ENCODE data around the gene OR2L5. TPM values are rescaled to one million over a fixed set of nuclear protein-coding genes. Genes with fewer than 3 reads are reported as not detected.

Gene OR2L5
- total and polyA plus RNA-seq, 2 of the 13 experiments (the other 11 are each of a cell fraction or from before 2014, with no cell fraction given) = not detected

DNA sequence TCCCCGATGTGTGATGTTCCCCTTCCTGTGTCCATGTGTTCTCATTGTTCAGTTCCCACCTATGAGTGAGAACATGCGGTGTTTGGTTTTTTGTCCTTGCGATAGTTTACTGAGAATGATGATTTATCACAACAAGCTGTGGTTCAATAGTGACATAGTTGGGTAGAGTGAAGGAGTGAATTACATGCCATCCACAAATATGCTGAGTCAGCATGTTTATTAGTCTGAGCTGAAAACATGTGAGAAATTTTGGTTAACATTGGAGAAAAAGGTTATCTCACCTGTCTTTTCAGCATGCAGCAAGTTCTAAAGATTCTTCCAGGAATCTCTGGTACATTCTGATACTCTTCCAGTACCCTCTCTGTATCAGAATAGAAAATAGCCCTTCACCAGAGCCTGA, 52.1 kb downstream of the OR2L5 start:
- H3K27me3 ChIP-seq (ENCODE audit: control insufficient read depth in 1 of 2, insufficient read depth in 2 of 2, low read length in 2 of 2) = no peaks in the 10 kb centered on the region
- no peaks in the 10 kb centered on the region for H3K79me2 ChIP-seq (ENCODE audit: insufficient read depth, low read length)
- peaks cover 56% of the 10 kb centered on the region for H3K9me3 ChIP-seq (ENCODE audit: low read length)
- H3K36me3 ChIP-seq (replicated peaks in 1 of 2; ENCODE audit: control insufficient read depth in 1 of 2, insufficient read depth in 2 of 2, low read length in 2 of 2) = no peaks in the 10 kb centered on the region
- no peaks in the 10 kb centered on the region for H4K20me1 ChIP-seq (ENCODE audit: insufficient read depth, low read length)
- no TSS peak for BruUV-seq (replicated peaks)
- no peak overlapping the region for H2AFZ ChIP-seq (ENCODE audit: low read length)
- H3K4me3 ChIP-seq (replicated peaks in 1 of 3; ENCODE audit: insufficient read depth in 1 of 3, low read depth in 2 of 3, low read length in 3 of 3) = no peak overlapping the region
- no peak overlapping the region for H3K4me2 ChIP-seq (ENCODE audit: low read depth, low read length)
- 70% methylated on average over 3 of the region's 3 CpGs for WGBS (ENCODE audit: low lambda C conversion rate)
- ATAC-seq = no peak
- no peak for DNase-seq (ENCODE audit: low spot score)
- intact Hi-C loops (cut with micrococcal nuclease; ENCODE audit: unreplicated experiment) (no loop called here), in situ Hi-C loops (cut with HindIII; ENCODE audit: extremely low pct_ligation_motif_present, low pct_unique_long_range_greater_than_20kb) (no loop called here)
- TF ChIP-seq MAFK (conservative IDR thresholded peaks at IDR 0.05 in 1 of 2, IDR thresholded peaks at IDR 0.05 in 1 of 2; ENCODE audit: low read length in 2 of 2) (peak; percentile 99), MAFG (CRISPR knock-in tag; IDR thresholded peaks at IDR 0.05) (peak; percentile 68; the same call in 1 of the 2 replicates), MAFF (IDR thresholded peaks at IDR 0.05; ENCODE audit: low read depth, low read length) (peak; percentile 99), RFXAP (CRISPR knock-in tag; IDR thresholded peaks at IDR 0.05; ENCODE audit: borderline replicate concordance) (no peak)
- TF ChIP-seq, protein P1, sequence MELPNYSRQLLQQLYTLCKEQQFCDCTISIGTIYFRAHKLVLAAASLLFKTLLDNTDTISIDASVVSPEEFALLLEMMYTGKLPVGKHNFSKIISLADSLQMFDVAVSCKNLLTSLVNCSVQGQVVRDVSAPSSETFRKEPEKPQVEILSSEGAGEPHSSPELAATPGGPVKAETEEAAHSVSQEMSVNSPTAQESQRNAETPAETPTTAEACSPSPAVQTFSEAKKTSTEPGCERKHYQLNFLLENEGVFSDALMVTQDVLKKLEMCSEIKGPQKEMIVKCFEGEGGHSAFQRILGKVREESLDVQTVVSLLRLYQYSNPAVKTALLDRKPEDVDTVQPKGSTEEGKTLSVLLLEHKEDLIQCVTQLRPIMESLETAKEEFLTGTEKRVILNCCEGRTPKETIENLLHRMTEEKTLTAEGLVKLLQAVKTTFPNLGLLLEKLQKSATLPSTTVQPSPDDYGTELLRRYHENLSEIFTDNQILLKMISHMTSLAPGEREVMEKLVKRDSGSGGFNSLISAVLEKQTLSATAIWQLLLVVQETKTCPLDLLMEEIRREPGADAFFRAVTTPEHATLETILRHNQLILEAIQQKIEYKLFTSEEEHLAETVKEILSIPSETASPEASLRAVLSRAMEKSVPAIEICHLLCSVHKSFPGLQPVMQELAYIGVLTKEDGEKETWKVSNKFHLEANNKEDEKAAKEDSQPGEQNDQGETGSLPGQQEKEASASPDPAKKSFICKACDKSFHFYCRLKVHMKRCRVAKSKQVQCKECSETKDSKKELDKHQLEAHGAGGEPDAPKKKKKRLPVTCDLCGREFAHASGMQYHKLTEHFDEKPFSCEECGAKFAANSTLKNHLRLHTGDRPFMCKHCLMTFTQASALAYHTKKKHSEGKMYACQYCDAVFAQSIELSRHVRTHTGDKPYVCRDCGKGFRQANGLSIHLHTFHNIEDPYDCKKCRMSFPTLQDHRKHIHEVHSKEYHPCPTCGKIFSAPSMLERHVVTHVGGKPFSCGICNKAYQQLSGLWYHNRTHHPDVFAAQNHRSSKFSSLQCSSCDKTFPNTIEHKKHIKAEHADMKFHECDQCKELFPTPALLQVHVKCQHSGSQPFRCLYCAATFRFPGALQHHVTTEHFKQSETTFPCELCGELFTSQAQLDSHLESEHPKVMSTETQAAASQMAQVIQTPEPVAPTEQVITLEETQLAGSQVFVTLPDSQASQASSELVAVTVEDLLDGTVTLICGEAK (IDR thresholded peaks at IDR 0.05) = no peak
- TF ChIP-seq, protein P1 (CRISPR knock-in tag; IDR thresholded peaks at IDR 0.05) = no peak
- POLR2A ChIA-PET = no interaction called here
- H3K9ac ChIP-seq (ENCODE audit: insufficient read depth, low read depth, low read length) = no peak overlapping the region
- CTCF ChIA-PET (ENCODE audit: low intra/inter-chr PET ratio, low total read pairs) = no interaction called here
- no peak for FAIRE-seq
- H3K27ac ChIP-seq (ENCODE audit: extremely low read length, insufficient read depth, low read length) = no peak overlapping the region
- H3K4me1 ChIP-seq (ENCODE audit: insufficient read depth, low read length) = no peaks in the 10 kb centered on the region

Small RNA genes within 50 kb of the gene (small RNA-seq; reads per million reads assigned to genes)
- 0 reads per million in 3 experiments for gene RF00019 (ENCODE audit: insufficient read depth in 2 of 3, insufficient read length in 3 of 3, low read depth in 2 of 3, low replicate concordance in 1 of 3)

Other genes with a start within 250 kb of the OR2L5 start
- not detected in 2 replicates for gene OR14A16, start 189.5 kb upstream of the OR2L5 start, total RNA-seq (2016; rRNA removed; fragmentation: Illumina TruSeq; extraction: Trizol)
- gene OR14A16, start 189.5 kb upstream of the OR2L5 start, polyA plus RNA-seq (2011; rRNA removed) = not detected in 2 replicates
- gene OR11L1, start 171.8 kb upstream of the OR2L5 start, total RNA-seq (2016; rRNA removed; fragmentation: Illumina TruSeq; extraction: Trizol) = not detected in 2 replicates
- not detected in 2 replicates for gene OR11L1, start 171.8 kb upstream of the OR2L5 start, polyA plus RNA-seq (2011; rRNA removed)
- not detected in 2 replicates for gene TRIM58, start 156.5 kb upstream of the OR2L5 start, total RNA-seq (2016; rRNA removed; fragmentation: Illumina TruSeq; extraction: Trizol)
- not detected in 2 replicates for gene TRIM58, start 156.5 kb upstream of the OR2L5 start, polyA plus RNA-seq (2011; rRNA removed)
- not detected in 2 replicates for gene OR2W3, start 118.1 kb upstream of the OR2L5 start, total RNA-seq (2016; rRNA removed; fragmentation: Illumina TruSeq; extraction: Trizol)
- gene OR2W3, start 118.1 kb upstream of the OR2L5 start, polyA plus RNA-seq (2011; rRNA removed) = not detected in 2 replicates
- not detected in 2 replicates for gene OR2T8, start 93.4 kb upstream of the OR2L5 start, total RNA-seq (2016; rRNA removed; fragmentation: Illumina TruSeq; extraction: Trizol)
- not detected in 2 replicates for gene OR2T8, start 93.4 kb upstream of the OR2L5 start, polyA plus RNA-seq (2011; rRNA removed)
- not detected in 2 replicates for gene OR2AJ1, start 88.8 kb upstream of the OR2L5 start, total RNA-seq (2016; rRNA removed; fragmentation: Illumina TruSeq; extraction: Trizol)
- not detected in 2 replicates for gene OR2AJ1, start 88.8 kb upstream of the OR2L5 start, polyA plus RNA-seq (2011; rRNA removed)
- gene OR2L8, start 64.8 kb upstream of the OR2L5 start, total RNA-seq (2016; rRNA removed; fragmentation: Illumina TruSeq; extraction: Trizol) = not detected in 2 replicates
- not detected in 2 replicates for gene OR2L8, start 64.8 kb upstream of the OR2L5 start, polyA plus RNA-seq (2011; rRNA removed)
- gene OR2AK2, start 48.4 kb upstream of the OR2L5 start, total RNA-seq (2016; rRNA removed; fragmentation: Illumina TruSeq; extraction: Trizol) = not detected in 2 replicates
- not detected in 2 replicates for gene OR2AK2, start 48.4 kb upstream of the OR2L5 start, polyA plus RNA-seq (2011; rRNA removed)
- gene OR2L2, start 16.4 kb downstream of the OR2L5 start, total RNA-seq (2016; rRNA removed; fragmentation: Illumina TruSeq; extraction: Trizol) = not detected in 2 replicates
- gene OR2L2, start 16.4 kb downstream of the OR2L5 start, polyA plus RNA-seq (2011; rRNA removed) = not detected in 2 replicates
- not detected in 2 replicates for gene OR2L3, start 33.2 kb downstream of the OR2L5 start, total RNA-seq (2016; rRNA removed; fragmentation: Illumina TruSeq; extraction: Trizol)
- not detected in 2 replicates for gene OR2L3, start 33.2 kb downstream of the OR2L5 start, polyA plus RNA-seq (2011; rRNA removed)
- not detected in 2 replicates for gene OR2L13, start 81.5 kb downstream of the OR2L5 start, total RNA-seq (2016; rRNA removed; fragmentation: Illumina TruSeq; extraction: Trizol)
- not detected in 2 replicates for gene OR2L13, start 81.5 kb downstream of the OR2L5 start, polyA plus RNA-seq (2011; rRNA removed)
- not detected in 2 replicates for gene OR2M5, start 131.5 kb downstream of the OR2L5 start, total RNA-seq (2016; rRNA removed; fragmentation: Illumina TruSeq; extraction: Trizol)
- not detected in 2 replicates for gene OR2M5, start 131.5 kb downstream of the OR2L5 start, polyA plus RNA-seq (2011; rRNA removed)
- not detected in 2 replicates for gene OR2M2, start 161.2 kb downstream of the OR2L5 start, total RNA-seq (2016; rRNA removed; fragmentation: Illumina TruSeq; extraction: Trizol)
- not detected in 2 replicates for gene OR2M2, start 161.2 kb downstream of the OR2L5 start, polyA plus RNA-seq (2011; rRNA removed)
- gene OR2M3, start 183.6 kb downstream of the OR2L5 start, total RNA-seq (2016; rRNA removed; fragmentation: Illumina TruSeq; extraction: Trizol) = not detected in 2 replicates
- not detected in 2 replicates for gene OR2M3, start 183.6 kb downstream of the OR2L5 start, polyA plus RNA-seq (2011; rRNA removed)
- not detected in 2 replicates for gene OR2M4, start 217.8 kb downstream of the OR2L5 start, total RNA-seq (2016; rRNA removed; fragmentation: Illumina TruSeq; extraction: Trizol)
- not detected in 2 replicates for gene OR2M4, start 217.8 kb downstream of the OR2L5 start, polyA plus RNA-seq (2011; rRNA removed)